Hippocampal formation (tissue), 2 donors: Measurements from ENCODE around the gene SLC22A23.

Source experiments
- DNase-seq, 2 donors: peaks; one replicate each; lab custom pipeline; 2025; lab: John Stamatoyannopoulos, UW

SLC22A23 gene

DNA sequence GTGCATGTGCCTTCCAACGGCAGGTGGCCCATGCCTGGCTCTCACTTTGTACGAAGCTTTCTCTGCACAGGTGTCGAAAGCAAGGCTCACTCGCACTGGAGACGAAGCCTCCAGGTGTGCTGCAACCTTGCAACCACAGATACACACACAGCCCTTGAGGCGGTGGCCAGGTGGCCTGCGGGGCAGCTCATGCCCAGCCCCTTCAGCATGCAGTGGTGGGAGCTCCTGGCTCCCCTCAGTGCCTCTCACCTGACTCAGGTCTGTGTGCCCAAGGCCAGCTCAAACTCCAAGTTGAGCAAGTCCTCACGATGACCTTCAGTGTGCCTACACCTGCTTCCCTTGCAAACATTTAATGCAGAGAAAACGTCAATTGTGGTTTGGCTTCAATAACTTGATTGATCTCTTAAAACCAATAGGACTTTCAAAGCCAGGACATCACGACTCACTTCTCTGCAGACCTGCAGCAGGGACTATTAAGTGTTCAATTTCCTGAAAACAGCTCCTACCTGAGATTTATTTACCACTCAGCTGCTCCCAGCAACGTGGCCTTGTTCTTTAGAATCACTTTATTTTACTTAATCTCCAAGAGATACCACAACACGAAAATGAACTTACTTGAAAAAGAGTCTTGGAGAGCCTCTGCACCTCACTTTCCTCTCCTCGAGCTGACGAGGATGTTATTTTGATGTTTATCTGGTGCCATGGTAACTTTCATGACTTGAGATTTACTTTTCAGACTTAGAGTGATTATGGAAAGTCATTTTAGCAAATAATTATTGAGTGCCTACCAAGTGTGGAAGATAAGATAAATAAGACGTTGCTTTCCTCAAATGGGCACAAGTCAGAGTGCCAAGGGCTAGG lies 86.3 kb downstream of the SLC22A23 start:
- no peak for DNase-seq

DNA sequence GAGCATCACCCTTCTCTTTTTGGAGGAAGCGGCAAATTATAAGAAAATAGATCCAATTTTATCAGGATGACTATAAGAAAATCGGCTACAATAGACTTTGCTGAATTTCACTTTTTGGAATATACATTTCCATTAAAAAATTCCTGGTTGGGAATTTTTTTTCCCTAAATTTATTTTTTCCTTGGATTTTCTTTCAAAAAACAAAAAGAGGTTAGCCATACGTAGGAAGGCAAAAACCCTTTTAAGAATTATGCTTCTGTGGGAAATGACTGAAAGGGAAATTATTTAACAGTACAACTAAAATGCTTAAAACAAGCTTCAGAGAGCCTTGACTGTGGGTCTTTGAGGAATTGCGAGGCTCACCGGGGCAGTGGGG lies 86.9 kb downstream of the SLC22A23 start:
- DNase-seq = no peak

DNA sequence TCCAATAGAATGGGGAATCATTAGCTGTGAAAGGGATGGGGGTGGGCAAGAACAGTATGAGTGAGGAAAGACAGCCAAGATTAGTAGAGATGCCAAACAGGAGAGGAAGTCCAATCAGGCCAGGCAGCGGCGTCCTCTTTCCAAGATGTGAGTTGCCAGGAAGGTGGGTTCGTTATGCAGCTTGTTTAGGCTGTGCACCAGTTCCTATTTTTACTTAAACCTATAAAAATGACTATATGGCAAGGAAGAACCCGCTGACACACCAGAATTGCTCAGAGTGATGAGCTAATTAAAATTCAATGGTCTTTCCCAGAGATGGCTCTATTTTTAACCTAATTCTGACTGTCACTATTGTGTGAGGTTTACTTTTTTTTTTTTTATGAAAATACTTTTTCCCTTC lies 88.2 kb downstream of the SLC22A23 start:
- DNase-seq = no peak

DNA sequence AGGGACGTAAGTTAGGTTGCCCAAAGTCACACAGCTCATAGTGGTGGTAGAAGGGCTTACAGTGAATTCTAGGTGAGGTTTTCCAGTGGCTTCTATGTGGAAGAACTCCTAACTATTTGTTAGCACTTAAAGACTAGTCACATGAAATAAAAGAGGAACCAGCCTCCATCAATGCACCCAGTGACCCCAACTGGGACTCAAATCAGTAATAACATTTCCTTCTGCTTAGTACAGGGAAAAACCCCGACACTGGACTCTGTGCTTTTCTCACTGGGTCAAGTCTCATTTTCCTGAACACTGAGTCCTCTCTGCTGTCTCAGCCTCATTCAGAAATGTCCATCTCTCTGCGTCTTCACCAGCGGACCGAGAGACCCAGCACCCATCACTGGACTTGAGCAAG lies 89.2 kb downstream of the SLC22A23 start:
- DNase-seq = no peak

DNA sequence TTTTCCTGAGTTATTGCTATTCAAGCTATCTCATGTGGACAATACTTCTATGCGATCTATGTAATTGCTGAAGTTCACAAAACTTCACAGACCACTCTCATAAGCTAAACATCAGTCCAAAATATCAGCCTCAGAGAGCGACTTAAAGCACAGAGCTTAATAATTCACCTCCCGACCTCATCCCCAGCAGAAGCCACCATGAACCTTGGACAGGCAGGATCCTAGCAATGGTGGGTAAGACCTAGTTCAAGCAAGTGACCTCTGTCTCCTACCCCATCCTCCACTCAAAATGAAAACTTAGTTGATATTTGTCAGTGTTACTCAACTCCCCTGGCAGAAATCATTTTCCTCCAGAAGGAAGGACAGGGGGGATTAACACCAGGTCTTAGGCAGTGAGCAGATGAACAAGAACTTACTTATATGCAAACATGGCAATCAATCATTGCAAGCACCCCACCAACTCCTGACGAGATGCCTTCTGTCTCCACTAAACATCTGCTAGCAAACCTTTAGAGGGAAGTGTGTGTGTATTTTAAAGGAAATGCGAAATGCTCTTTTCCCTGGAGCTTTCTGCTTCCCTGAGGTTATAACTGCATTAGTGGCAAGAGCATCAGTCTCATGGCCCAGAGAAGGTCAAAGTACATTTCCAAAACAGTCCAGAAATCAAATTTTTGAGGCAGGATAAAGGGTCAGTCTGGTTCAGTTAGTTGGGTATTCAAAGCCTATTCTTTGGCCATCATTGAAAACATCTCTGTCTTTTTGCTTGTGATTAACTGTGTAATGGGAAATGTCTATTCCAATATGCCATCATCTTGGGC lies 90.0 kb downstream of the SLC22A23 start:
- DNase-seq = no peak

DNA sequence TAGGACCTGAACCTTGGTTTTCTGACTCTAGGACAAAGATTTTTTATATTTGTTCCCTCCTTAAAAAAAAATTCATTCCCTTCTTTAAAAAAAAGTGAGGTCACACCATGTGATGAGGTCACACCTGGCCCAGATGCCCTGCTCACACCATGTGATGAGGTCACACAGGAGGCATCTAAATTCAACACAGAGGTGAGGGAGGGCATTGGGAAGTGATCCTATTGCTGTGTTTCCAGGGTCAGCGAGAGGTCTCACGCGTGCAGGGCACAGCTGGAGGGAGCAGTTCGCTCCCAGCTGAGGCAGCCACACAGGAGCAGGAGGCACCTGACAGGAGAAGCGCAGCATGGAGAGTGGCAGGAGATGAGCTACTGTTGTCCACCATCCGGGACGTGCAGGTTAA lies 92.5 kb downstream of the SLC22A23 start:
- no peak for DNase-seq

DNA sequence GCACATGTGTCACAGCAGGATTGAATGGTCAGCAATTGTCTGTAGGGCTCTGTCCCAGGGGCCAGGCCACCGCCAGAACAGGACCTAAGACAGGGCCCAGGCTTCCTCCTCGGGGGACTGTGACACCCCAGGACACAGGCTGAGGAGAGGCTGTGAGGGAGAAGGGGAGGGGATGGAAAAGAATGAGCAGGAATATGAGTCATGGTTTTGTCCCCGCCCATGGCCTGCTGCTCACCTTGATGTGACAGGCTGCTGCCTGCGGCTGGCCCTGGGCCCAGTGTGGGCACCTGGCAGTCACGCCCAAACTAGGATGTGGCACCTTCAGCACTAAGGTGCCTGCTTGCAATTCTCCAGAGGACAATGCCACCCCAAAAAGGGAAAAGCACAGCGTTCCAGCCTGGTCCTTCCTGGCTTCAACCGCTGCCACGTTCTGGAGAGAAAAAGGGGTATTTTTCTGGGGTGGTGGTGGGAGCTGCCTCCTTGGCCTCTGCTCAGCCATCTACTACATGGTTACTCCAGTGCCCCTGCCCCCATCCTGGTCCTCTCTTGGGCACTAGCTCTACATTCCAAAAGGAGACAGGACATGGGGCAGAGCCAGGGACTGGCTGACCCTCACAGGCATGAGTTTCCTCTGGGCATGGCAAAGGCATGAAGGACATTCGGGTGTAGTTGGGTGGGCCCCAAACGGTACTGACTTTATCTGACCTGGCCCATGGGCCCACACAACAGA lies 93.4 kb downstream of the SLC22A23 start:
- DNase-seq = no peak

DNA sequence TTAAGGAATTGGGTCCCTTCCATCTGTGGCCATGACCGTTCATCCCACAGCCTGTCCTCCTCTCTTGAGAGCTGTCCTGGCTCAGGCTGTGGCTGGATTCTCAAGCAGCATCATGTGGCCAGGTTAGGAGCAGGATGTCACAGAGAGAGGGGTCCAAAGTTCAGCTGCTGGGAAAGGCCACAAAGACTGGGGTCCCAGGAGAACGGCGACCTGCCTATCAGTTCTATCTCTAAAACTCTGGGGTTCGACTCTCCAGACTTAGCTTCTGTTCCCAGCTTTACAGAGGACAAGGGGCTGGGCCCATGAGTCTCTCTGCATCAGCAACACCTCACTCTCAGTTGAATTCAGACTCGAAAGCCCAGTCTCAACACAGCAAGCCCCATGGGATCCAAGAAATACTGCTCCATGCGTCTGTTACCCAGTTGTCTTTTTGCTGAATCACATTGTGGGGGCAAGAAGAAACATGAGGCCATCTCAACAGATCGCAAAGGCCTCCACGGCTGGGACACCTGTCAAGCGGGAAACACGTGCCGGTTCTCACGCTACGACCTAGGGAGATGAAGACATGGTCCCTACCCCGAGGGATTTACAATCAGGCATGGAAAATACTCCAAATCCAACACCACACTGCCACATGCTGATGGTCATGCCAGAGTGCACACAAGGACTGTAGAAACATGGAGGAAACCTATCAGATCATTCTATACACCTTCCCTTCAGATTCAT lies 95.4 kb downstream of the SLC22A23 start:
- no peak for DNase-seq

DNA sequence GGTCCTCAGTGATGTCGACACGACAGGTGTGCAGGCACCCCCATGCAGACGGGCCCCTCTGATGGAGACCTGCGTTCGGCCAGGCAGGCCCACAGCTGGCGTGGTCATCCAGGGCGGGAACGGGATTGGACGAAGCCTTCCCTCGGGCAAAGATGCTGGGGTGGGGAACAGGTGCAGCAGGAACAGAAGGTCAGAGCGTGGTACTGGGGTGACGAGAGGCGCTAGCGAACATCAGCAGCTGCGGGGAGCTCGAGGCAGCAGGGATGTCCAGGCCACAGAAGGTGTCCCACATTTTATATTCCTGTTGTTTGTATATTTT lies 96.2 kb downstream of the SLC22A23 start:
- DNase-seq = no peak

DNA sequence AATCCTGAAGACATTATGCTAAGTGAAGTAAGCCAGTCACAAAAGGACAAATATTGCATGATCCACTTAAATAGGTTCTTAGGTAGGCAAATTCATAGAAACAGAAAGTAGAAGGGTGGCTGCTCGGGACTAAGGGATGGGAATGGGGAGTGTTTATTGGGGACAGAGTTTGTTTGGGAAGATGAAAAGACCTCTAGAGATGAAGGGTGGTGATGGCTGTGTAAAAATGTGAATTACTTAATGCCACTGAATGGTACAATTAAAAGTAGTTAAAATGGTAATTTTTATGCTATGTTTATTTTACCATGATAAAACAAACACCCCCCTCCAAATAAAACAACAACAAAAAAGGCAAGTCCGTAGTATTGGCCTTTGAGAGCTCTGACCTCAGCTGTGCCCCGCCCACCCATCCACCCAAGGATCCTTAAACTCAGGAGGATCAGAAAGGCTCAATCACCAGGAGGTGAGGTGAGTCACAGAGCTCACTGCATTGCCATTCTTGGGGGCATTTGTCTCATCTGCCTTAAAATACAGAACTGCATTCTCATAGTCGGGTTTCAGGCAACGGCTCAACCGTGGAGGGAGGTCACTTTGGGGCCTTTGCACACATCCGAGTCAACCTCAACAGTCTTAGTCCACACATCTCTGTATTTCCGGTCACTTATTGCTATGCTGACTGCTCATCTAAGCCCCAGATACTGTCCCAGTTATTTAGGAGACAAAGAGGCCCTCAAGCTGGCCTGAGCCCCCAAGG lies 96.7 kb downstream of the SLC22A23 start:
- no peak for DNase-seq

DNA sequence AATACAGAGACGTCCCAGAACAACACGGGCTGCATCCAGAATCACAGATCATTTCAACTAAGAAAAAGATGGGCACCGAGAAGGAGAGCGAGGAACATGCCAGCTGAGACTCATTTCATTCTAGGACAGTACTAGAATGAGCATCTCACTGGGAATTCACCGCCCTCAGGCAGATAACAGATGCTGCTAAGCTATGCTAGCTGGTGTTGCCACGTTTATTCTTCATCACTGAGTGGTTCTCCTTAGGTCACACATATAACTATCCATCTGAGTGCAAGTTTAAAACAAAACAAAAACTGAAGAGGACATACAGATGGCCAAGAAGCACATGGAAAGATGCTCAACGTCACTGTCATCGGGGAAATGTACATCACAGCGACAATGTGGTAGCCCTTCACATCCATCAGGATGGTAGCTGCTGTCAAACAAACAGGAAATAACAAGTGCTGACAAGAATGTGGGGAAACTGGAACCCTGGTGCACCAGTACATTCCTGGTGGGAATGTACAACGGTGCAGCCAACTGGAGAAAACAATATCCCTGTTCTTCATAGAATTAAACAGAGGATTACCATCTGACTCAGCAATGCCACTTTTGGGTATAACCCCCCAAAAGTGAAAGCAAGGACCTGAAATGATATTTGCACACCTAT lies 97.6 kb downstream of the SLC22A23 start:
- no peak for DNase-seq

DNA sequence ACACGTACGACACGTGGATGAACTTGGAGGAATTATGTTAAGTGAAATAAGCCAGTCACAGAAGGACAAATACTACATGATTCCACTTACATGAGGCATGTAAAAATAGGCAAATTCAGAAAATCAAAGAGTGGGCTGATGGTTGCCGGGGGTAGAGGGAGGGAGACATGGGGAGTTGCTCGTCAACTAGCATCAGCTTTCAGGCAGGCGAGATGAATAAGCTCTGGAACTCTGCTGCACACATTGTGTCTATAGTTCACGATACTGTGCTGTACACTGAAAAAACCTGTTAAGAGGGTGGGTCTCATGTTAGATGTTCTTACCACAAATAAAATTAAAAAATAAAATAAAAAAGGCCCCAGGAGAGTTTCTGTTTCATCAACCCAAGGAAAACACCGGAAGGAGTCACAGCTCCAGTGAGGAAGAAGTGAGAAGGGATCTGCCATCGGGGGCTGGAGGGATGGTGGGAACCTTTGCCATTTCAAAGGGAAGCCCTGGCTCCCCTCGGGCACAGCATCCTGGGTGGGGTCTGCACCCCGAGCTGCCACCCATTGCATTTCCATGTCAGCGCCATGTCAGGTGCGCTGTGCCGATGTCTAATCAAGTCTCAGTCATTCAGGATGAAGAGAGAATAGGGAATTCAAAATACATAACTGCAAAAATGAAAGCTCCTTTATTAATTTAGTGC lies 98.3 kb downstream of the SLC22A23 start:
- no peak for DNase-seq

DNA sequence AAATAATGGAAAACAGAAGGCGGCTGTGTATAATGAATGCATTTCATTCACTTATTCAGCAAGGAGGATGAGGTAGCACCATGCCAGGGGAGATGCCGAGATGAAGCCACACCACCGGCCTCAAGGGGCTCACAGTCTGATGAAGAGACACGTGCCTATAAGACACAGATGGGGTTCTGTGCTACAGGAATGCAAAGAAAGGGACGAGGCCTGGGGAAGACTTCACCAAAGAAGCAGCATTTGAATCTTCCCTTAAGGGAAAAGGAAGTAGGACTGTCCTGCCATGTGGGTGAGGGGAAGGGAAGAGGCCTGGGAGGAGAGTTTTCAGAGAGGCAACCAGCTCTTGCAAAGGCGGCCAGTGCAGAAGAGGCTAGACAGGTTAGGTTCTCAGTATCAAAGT lies 99.2 kb downstream of the SLC22A23 start:
- DNase-seq = peak in 1 of 2 donors; percentile 46

DNA sequence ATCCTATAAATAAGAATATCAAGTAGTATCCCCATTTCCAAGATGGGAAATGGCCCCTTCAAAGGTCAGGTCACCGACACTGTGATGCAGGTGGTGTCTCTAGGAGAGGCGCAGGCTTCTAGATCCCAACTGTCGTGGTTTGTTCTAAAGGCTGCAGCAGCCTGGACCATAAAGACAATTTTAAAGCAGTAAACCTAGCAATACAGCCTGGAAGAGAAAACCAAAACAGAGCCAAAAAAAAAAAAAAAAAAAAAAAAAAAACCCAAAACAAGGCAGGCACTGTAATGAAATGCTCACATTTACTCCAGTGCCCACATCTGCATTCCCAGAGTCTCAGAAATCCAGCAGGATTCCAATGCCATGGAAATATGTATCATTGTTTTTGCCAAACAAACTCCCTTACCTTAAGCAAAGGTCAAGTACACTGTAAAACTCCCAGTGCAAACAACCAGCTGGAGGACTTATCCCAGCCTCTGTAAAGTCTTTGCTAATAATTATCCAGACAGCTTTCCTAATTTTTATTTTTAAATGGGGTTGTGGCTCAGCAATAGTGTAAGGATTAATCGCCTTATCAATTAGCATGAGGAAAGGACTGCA lies 99.9 kb downstream of the SLC22A23 start:
- DNase-seq = no peak

DNA sequence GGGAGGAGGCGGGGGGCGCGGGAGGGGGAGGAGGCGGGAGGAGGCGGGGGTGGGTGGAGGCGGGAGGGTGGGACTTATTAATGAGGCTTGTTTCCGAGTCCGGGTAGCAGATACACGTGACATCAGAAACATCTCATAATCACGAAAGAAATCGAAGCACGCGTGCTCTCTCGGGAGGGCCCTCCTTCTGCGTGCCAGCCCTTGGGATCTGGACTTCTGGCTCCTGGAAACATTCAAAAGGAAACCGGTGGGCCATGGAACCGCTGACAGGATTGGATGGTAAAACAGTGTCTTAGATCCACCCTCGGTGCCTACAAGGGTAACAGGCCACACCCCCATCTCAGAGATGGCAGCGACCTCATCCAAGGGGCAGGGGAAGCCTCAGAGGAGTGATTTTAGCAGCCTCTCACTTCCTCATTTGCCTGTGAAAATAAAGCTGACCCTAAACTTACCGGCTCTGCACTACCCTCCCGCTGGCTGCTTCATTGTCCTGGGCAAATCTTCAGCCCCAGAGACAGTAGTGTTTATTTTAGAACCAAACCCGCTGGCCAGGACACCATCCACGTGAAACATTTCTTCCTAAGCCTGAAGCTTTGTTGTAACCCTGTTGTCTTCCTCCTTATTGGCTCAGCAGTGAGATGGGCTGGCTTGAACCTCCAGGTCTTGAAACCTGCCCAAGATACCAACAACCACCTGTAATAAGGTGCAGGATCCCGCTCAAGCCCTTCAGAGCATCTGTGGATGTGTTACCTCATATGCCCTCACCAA lies 100.6 kb downstream of the SLC22A23 start:
- DNase-seq = peak; percentile 78 to 88

DNA sequence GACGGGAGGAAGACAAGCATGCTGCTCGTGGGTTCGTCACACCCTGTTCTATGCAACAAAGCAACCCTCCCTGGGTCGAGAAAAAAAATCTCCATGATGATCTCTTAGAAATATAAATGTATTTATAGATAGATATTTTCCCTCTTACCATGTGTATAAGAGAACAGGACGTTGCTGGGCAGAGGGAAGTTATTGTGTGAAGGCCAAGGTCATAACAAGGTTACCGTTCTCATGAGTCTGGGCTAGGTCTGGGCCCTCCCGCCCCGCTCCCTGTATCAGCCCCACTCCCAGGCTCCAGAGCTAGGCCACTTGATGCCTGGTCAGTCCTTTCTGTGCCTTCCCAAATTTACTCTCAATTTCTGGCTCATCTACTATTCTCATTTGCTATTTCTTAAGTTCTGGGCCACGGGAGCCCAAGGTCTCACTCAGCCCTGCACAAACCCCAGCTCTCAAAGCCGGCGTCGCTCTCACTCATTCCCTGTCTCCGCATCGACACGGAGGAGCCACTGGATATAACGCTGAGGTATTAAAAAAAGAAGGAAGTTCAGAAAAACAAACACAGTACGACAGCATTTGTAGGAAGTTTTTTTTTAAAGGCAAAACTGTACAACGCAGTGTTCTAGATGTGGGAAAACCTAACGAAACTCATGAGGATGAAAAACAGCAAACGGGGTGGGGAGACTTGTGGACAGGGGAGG lies 101.3 kb downstream of the SLC22A23 start:
- peak in 1 of 2 donors; percentile 88 for DNase-seq

DNA sequence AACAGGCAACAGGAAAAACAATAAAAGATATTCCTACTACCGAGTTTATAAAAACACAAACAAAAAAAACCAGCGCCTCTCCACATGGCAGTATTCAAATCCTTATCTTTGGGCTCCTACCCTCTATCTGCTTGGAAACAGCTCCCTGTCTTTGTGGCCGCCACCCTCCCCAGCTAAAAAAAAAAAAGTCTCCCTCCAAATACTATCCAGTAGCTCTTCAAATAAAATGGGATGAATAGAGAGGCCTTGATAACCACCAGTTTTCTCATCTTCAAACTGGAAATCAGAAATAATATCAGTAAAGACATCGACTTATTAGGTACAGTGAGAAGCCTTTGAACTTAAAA lies 101.9 kb downstream of the SLC22A23 start:
- no peak for DNase-seq

DNA sequence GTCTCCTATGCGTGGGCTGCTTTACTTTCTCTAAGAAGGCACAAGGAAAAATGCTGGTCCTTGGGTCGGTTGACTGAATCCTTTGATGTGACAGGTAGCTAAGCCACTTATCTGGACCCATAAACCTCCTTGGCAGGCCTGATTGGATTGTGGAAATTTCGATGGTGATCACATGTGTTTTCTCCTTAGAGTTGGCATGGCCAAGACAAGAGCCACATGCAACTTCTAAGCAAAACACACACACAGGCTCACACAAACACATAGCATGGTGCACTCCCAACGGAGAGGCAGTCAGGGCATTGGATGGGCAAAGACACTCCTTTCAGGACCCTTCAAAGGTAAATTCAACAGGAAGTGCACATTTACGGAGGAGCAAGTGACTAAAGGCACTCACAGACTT lies 102.9 kb downstream of the SLC22A23 start:
- no peak for DNase-seq
